Measurements from ENCODE around the gene TMEM190.

The TMEM190 gene

GRCh38 chr19:55382013-55382412, 5.4 kb downstream of the TMEM190 start:
- peaks cover 9% of the 10 kb centered on the region for H3K4me1 ChIP-seq (ENCODE audit: control insufficient read depth, insufficient read depth, low read length)
- H3K36me3 ChIP-seq (ENCODE audit: control insufficient read depth, insufficient read depth, low read length): peaks cover 13% of the 10 kb centered on the region
- H3K4me3 ChIP-seq (ENCODE audit: low read depth, low read length): no peak overlapping the region
- no peak overlapping the region for H3K9ac ChIP-seq (ENCODE audit: low read depth, low read length)
- H3K9me3 ChIP-seq (ENCODE audit: control insufficient read depth, insufficient read depth, low read length): no peaks in the 10 kb centered on the region
- peaks cover 19% of the 10 kb centered on the region for H3K27me3 ChIP-seq (ENCODE audit: control insufficient read depth, insufficient read depth, low read length)

- Histone ChIP-seq H3K36me3 (ENCODE audit: control insufficient read depth, insufficient read depth, low read length) (peaks cover 18% of the 10 kb centered on the region), H3K4me3 (ENCODE audit: low read depth, low read length) (peak overlapping the region; percentile 62), H3K9ac (ENCODE audit: low read depth, low read length) (no peak overlapping the region), H3K27me3 (ENCODE audit: control insufficient read depth, insufficient read depth, low read length) (peaks cover 19% of the 10 kb centered on the region), H3K4me1 (ENCODE audit: control insufficient read depth, insufficient read depth, low read length) (peaks cover 14% of the 10 kb centered on the region), H3K9me3 (ENCODE audit: control insufficient read depth, insufficient read depth, low read length) (no peaks in the 10 kb centered on the region)
Measured at GRCh38 chr19:55382522-55383054, 6.0 kb downstream of the TMEM190 start.

- Histone ChIP-seq H3K4me1 (ENCODE audit: control insufficient read depth, insufficient read depth, low read length) (peaks cover 18% of the 10 kb centered on the region), H3K9ac (ENCODE audit: low read depth, low read length) (peak overlapping the region; percentile 54), H3K9me3 (ENCODE audit: control insufficient read depth, insufficient read depth, low read length) (no peaks in the 10 kb centered on the region), H3K4me3 (ENCODE audit: low read depth, low read length) (peak overlapping the region; percentile 98), H3K27me3 (ENCODE audit: control insufficient read depth, insufficient read depth, low read length) (peaks cover 17% of the 10 kb centered on the region), H3K36me3 (ENCODE audit: control insufficient read depth, insufficient read depth, low read length) (peaks cover 28% of the 10 kb centered on the region)
Measured at GRCh38 chr19:55383279-55384130, 6.9 kb downstream of the TMEM190 start.

- peak within 1 kb of the TSS; percentile 54 for H3K9ac ChIP-seq (ENCODE audit: low read depth, low read length)
- no peaks in the 10 kb centered on the region for H3K9me3 ChIP-seq (ENCODE audit: control insufficient read depth, insufficient read depth, low read length)
- peaks cover 36% of the 10 kb centered on the region for H3K36me3 ChIP-seq (ENCODE audit: control insufficient read depth, insufficient read depth, low read length)
- peak within 1 kb of the TSS; percentile 98 for H3K4me3 ChIP-seq (ENCODE audit: low read depth, low read length)
- H3K4me1 ChIP-seq (ENCODE audit: control insufficient read depth, insufficient read depth, low read length): peaks cover 14% of the 10 kb centered on the region
- H3K27me3 ChIP-seq (ENCODE audit: control insufficient read depth, insufficient read depth, low read length): peaks cover 13% of the 10 kb centered on the region
Measured at GRCh38 chr19:55384131-55384919, 7.7 kb downstream of the TMEM190 start, which contains the start of gene TMEM238. Gene TMEM238, minus strand, starts transcription at chr19:55384292. Its CDS starts 33 bp downstream, at chr19:55384259.

- H3K36me3 ChIP-seq (ENCODE audit: control insufficient read depth, insufficient read depth, low read length): peaks cover 40% of the 10 kb centered on the region
- H3K4me3 ChIP-seq (ENCODE audit: low read depth, low read length): peak overlapping the region; percentile 98
- no peaks in the 10 kb centered on the region for H3K9me3 ChIP-seq (ENCODE audit: control insufficient read depth, insufficient read depth, low read length)
- H3K4me1 ChIP-seq (ENCODE audit: control insufficient read depth, insufficient read depth, low read length): peaks cover 15% of the 10 kb centered on the region
- H3K27me3 ChIP-seq (ENCODE audit: control insufficient read depth, insufficient read depth, low read length): peaks cover 11% of the 10 kb centered on the region
- peak overlapping the region; percentile 91 for H3K9ac ChIP-seq (ENCODE audit: low read depth, low read length)
Measured at GRCh38 chr19:55384920-55385723, 8.5 kb downstream of the TMEM190 start.

GRCh38 chr19:55385724-55386492, 9.3 kb downstream of the TMEM190 start, which contains the start of gene RPL28:
Gene RPL28, plus strand, starts transcription at chr19:55385932. Its CDS starts 426 bp downstream, at chr19:55386358.
- H3K9ac ChIP-seq (ENCODE audit: low read depth, low read length): peak within 1 kb of the TSS; percentile 98
- H3K4me1 ChIP-seq (ENCODE audit: control insufficient read depth, insufficient read depth, low read length): peaks cover 15% of the 10 kb centered on the region
- H3K4me3 ChIP-seq (ENCODE audit: low read depth, low read length): peak within 1 kb of the TSS; percentile 98
- peaks cover 40% of the 10 kb centered on the region for H3K36me3 ChIP-seq (ENCODE audit: control insufficient read depth, insufficient read depth, low read length)
- H3K27me3 ChIP-seq (ENCODE audit: control insufficient read depth, insufficient read depth, low read length): peaks cover 11% of the 10 kb centered on the region
- H3K9me3 ChIP-seq (ENCODE audit: control insufficient read depth, insufficient read depth, low read length): no peaks in the 10 kb centered on the region

GRCh38 chr19:55386493-55386971, 9.9 kb downstream of the TMEM190 start:
- H3K4me3 ChIP-seq (ENCODE audit: low read depth, low read length): peak overlapping the region; percentile 98
- H3K4me1 ChIP-seq (ENCODE audit: control insufficient read depth, insufficient read depth, low read length): peaks cover 15% of the 10 kb centered on the region
- H3K27me3 ChIP-seq (ENCODE audit: control insufficient read depth, insufficient read depth, low read length): peaks cover 11% of the 10 kb centered on the region
- peak overlapping the region; percentile 98 for H3K9ac ChIP-seq (ENCODE audit: low read depth, low read length)
- peaks cover 40% of the 10 kb centered on the region for H3K36me3 ChIP-seq (ENCODE audit: control insufficient read depth, insufficient read depth, low read length)
- H3K9me3 ChIP-seq (ENCODE audit: control insufficient read depth, insufficient read depth, low read length): no peaks in the 10 kb centered on the region

GRCh38 chr19:55387736-55388497, 11.3 kb downstream of the TMEM190 start:
- peak overlapping the region; percentile 98 for H3K9ac ChIP-seq (ENCODE audit: low read depth, low read length)
- H3K9me3 ChIP-seq (ENCODE audit: control insufficient read depth, insufficient read depth, low read length): no peaks in the 10 kb centered on the region
- H3K4me3 ChIP-seq (ENCODE audit: low read depth, low read length): peak overlapping the region; percentile 98
- peaks cover under 1% of the 10 kb centered on the region for H3K27me3 ChIP-seq (ENCODE audit: control insufficient read depth, insufficient read depth, low read length)
- peaks cover 17% of the 10 kb centered on the region for H3K4me1 ChIP-seq (ENCODE audit: control insufficient read depth, insufficient read depth, low read length)
- H3K36me3 ChIP-seq (ENCODE audit: control insufficient read depth, insufficient read depth, low read length): peaks cover 40% of the 10 kb centered on the region

- H3K27me3 ChIP-seq (ENCODE audit: control insufficient read depth, insufficient read depth, low read length): no peaks in the 10 kb centered on the region
- peak overlapping the region; percentile 12 for H3K9ac ChIP-seq (ENCODE audit: low read depth, low read length)
- peaks cover 17% of the 10 kb centered on the region for H3K4me1 ChIP-seq (ENCODE audit: control insufficient read depth, insufficient read depth, low read length)
- peaks cover 40% of the 10 kb centered on the region for H3K36me3 ChIP-seq (ENCODE audit: control insufficient read depth, insufficient read depth, low read length)
- no peak overlapping the region for H3K4me3 ChIP-seq (ENCODE audit: low read depth, low read length)
- H3K9me3 ChIP-seq (ENCODE audit: control insufficient read depth, insufficient read depth, low read length): no peaks in the 10 kb centered on the region
Measured at GRCh38 chr19:55389386-55390317, 13.0 kb downstream of the TMEM190 start.
